HG02642 (cell line): ENCODE results near the gene CTIF.
"Not testable (repeated sequence)": the region's sequence is repeated elsewhere in the genome, so short reads cannot be mapped to it uniquely, and the experiment has no call there.

Source experiments
- ATAC-seq: cut with Tn5 transposase; IDR thresholded peaks from one replicate; pipeline ENCODE4 v1.9.1; 2021; ENCODE audit warnings: mild to moderate bottlenecking; ENCODE audit not compliant: unreplicated experiment, poor library complexity

Gene CTIF

GRCh38 chr18:48695671-48696070, 156.8 kb downstream of the CTIF start:
- ATAC-seq = no peak

- ATAC-seq = no peak
Measured at GRCh38 chr18:48696218-48696617, 157.4 kb downstream of the CTIF start.

- ATAC-seq = no peak
Measured at GRCh38 chr18:48697441-48697840, 158.6 kb downstream of the CTIF start.

DNA sequence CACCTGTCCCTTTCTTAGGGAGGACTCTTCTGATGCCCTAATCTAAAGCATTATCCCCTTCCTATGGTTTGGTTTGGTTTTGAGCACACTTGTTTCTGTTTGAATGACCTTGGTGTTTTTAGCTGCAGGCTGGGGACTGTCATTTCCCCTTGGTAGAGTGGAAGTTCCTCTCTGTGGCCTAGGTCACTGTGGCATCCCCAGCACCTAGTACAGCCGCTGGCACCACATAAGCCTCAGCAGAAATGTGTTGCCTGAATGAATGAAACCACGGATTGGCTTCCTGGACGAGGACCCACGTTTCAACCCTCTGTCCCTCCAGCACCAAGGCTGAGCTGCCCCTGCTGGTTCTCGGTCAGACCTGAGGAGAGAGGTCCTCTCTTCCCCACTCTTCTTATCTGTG, 159.9 kb downstream of the CTIF start:
- ATAC-seq = no peak

DNA sequence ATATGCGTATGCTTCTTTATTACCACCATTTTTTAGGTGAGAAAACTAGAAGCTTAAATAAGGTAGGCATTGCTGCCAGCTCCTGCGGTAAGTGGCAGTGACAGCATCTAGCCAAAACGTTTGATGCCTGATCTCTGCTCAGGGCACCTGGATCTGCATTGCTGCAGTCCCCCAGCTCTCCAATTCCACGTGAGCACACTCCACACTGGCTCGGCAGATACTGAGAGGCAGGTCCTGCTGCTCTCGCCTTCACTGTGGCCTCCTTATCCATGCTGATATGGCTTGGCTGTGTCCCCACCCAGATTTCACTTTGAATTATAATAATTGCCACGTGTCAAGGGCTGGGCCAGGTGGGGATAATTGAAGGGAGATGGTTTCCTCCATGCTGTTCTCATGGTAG, 160.9 kb downstream of the CTIF start:
- no peak for ATAC-seq

DNA sequence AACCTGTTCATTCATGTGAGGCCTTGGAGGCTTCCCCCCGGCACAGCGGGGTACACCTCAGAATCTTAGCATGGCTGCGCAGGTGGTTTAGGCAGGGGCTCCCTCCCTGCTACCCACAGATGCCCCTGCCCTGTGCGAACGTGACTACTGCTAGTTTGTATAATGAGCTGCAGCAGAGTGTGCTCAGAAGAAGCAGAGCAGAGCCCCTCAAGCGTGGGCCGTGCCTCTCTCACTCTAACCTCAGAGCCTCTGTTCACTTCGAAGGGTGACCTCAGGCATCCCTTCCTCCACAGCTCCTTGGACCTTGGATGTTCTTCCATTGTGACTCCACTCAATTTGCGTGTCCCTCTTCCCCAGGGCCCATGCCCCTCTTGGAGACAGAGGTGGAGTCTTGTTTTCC, 161.6 kb downstream of the CTIF start:
- no peak for ATAC-seq

DNA sequence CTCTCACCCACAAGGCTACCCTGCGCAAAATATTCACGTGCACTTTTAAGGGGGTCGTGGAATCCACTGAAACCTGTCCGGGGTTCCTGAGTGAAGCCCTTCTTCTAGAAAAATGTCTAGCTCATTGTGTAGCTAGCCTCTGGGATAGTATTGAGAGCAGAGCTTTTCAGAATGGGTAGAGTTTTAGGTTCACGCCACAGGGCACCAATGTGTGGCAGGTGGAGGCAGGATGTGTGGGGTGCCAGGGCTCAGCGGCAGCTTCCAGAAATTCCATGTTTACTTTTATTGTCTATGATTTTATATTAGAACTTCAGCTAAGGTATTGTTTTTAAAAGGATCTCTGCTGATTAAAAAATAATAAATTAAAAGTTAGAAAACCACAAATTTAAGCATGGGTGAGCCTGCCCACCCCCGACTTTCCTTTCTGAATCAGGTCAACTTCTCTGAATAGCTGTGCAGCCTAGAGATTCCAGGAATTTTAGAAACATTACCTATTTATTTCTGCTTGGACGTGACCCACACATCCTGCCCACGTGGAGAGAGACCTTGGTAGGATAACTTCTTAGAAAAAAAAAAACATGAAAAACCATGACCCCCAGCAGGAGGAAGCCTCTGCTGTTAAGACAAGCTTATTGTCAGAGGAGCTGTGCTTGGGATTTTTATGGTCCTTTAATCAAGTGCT, 163.7 kb downstream of the CTIF start:
- ATAC-seq = no peak

- ATAC-seq = no peak
Measured at GRCh38 chr18:48703028-48703386, 164.2 kb downstream of the CTIF start.

GRCh38 chr18:48703418-48703817, 164.6 kb downstream of the CTIF start:
- no peak for ATAC-seq

GRCh38 chr18:48705043-48705442, 166.2 kb downstream of the CTIF start:
- ATAC-seq = no peak

DNA sequence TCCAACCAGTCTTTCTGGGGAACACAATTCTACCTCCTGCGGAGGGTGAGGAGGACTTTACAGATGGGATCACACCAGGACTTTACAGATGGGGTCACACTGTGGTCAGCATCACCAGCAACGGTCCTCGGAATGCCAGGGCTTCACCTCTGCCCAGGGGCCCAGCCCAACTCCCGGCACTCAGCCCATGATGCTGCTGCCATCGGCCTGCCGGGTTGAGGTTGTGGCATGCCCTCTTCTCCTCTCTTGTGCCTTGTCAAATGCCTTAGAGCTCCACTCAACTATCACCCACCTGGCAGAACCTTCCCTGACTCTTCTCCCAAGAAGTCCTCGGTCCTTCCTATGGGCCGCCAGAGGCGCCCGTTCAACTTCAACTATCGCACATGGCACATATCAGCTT, 166.7 kb downstream of the CTIF start:
- no peak for ATAC-seq

GRCh38 chr18:48706731-48707130, 167.9 kb downstream of the CTIF start:
- ATAC-seq = no peak

- ATAC-seq = no peak
Measured at GRCh38 chr18:48707636-48708296, 168.9 kb downstream of the CTIF start.

DNA sequence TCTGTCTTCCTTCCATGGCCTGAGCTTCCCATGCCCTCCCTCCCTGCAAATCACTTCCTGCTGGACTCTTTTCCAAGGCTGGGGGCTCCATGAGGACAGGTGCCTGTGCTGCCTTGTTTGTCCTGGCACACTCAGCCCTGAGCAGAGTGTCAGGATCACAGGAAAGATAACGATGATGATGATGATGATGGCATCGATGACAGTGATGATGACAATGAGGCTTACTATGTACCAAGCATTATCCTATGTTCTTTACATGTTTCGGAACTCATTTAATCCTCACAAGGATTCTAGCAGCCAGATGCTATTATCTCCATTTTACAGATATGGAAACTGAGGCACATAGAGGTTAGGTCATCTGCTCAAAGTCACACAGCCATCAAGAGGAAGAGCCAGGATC, 170.0 kb downstream of the CTIF start:
- ATAC-seq = no peak

- no peak for ATAC-seq
Measured at GRCh38 chr18:48709371-48710062, 170.7 kb downstream of the CTIF start.

- no peak for ATAC-seq
Measured at GRCh38 chr18:48711651-48712486, 173.0 kb downstream of the CTIF start.

GRCh38 chr18:48713309-48713708, 174.5 kb downstream of the CTIF start:
- ATAC-seq = no peak

DNA sequence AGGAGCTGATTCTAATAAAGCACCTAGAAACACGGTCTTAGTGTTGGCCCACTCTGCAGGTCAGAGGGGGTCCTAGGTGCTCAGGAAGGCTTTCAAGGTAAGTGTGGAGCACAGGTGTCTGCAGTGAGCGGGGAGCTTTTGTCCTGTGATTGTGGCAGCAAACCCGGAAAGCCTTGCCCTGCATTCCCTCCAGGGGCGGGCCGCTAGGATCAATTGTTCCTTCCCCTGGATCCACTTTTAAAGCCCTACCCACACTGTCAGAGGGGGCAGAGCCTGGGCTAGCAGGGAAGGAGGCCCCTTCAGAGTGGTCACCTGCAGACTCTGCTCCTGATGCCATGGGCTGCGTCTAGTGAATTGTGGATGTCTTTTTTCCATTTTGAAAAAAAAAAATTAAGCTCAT, 176.0 kb downstream of the CTIF start:
- no peak for ATAC-seq

DNA sequence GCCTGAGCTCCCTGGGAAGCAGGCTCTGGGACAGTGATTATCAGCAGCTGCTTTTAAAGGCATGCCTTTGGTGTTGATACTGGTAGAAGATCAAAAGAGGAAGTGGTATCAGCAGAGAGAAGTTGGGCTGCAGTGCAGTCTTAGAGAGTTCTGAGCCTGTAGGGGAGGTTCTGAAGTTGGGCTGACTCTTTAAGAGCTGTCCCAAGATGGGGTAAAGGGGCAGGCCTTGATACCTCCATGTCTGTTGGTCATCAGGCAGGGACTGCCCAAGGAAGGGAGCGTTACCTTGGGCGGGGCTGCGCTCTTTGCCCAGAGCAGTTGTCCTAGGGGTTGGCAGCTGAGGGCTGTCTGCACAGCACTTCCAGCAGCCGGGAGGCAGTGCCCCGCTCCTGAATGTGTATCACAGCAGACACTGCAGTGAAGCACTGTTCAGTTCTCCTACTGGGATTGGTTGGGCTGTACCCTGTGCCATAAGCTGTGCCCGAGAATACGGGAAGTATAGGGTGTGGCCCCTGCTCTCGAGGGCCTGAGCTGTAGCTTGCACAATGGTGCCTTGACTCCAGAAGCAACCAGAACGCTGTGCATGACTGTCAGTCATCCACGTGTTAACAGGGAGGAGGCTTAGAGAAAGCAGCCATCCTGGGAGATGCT, 177.0 kb downstream of the CTIF start:
- ATAC-seq = peak; percentile 68

DNA sequence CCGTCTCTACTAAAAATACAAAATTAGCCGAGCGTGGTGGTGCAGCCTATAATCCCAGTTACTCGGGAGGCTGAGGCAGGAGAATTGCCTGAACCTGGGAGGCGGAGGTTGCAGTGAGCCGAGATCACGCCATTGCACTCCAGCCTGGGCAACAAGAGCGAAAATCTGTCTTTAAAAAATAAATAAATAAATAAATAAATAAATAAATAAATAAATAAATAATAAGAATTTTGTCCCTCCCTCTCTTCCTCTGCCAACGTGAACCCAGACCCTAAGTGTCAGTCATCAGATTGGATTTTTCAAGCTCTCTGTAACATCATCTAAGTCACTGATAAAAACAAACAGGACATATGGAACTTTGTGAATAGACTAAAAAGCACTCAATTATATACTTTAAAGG, 178.4 kb downstream of the CTIF start:
- not testable (repeated sequence) for ATAC-seq
